Endothelial cell of umbilical vein (primary cell): ENCODE results near the gene LRP1-AS.
"Not testable (repeated sequence)": the region's sequence is repeated elsewhere in the genome, so short reads cannot be mapped to it uniquely, and the experiment has no call there.

ENCODE experiments used
- EZH2 ChIP-seq: IDR thresholded peaks from 2 replicates; pipeline ENCODE4 v1.6.1; 2012; ENCODE audit warnings: borderline replicate concordance, low read depth, mild to moderate bottlenecking, moderate library complexity, low read length, inconsistent platforms; ENCODE audit not compliant: severe bottlenecking
- JUN ChIP-seq: IDR thresholded peaks from 2 replicates; pipeline ENCODE4 v1.6.1; 2011; ENCODE audit warnings: borderline replicate concordance, low read depth; ENCODE audit not compliant: insufficient read length, insufficient read depth
- MYC ChIP-seq: IDR thresholded peaks from one replicate; pipeline ENCODE4 v1.6.1; 2011; ENCODE audit warnings: mild to moderate bottlenecking, low read depth, low read length
- POLR2A ChIP-seq: IDR thresholded peaks from 2 replicates; pipeline ENCODE4 v1.6.1; 2012; ENCODE audit warnings: low read depth, mild to moderate bottlenecking, control low read depth, low read length
- POLR2AphosphoS5 ChIP-seq: IDR thresholded peaks from 2 replicates; pipeline ENCODE4 v1.6.1; 2012; ENCODE audit warnings: low read depth, mild to moderate bottlenecking, control low read depth, low read length, moderate library complexity; ENCODE audit not compliant: insufficient read depth
- TF ChIP-seq, protein P1 (sequence below), 2 donors: IDR thresholded peaks; 1 replicate in 1 of 2; 2 replicates in 1 of 2; pipeline ENCODE4 v1.5.1; 2011; ENCODE audit warnings: low read length in 2 of 2, mild to moderate bottlenecking in 2 of 2, moderate library complexity in 2 of 2, control low read depth in 1 of 2, inconsistent platforms in 1 of 2, low read depth in 1 of 2; ENCODE audit not compliant: insufficient read depth in 1 of 2; ENCODE audit errors: extremely low read depth in 1 of 2

DNA sequence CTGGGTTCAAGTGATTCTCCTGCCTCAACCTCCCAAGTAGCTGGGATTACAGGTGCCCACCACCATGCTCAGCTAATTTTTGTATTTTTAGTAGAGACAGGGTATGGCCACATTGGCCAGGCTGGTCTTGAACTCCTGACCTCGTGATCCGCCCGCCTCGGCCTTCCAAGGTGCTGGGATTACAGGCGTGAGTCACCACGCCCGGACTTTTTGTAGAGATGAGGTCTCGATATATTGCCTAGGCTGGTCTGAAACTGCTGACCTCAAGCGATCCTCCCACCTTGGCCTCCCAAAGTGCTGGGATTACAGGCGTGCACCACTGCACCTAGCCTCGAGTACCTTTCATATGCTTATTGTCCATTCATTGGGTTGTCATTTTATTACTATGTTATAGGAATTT is 26.7 kb downstream of the LRP1-AS start:
- TF ChIP-seq EZH2, JUN, POLR2AphosphoS5, POLR2A, MYC: not testable (repeated sequence)
- TF ChIP-seq, protein P1, sequence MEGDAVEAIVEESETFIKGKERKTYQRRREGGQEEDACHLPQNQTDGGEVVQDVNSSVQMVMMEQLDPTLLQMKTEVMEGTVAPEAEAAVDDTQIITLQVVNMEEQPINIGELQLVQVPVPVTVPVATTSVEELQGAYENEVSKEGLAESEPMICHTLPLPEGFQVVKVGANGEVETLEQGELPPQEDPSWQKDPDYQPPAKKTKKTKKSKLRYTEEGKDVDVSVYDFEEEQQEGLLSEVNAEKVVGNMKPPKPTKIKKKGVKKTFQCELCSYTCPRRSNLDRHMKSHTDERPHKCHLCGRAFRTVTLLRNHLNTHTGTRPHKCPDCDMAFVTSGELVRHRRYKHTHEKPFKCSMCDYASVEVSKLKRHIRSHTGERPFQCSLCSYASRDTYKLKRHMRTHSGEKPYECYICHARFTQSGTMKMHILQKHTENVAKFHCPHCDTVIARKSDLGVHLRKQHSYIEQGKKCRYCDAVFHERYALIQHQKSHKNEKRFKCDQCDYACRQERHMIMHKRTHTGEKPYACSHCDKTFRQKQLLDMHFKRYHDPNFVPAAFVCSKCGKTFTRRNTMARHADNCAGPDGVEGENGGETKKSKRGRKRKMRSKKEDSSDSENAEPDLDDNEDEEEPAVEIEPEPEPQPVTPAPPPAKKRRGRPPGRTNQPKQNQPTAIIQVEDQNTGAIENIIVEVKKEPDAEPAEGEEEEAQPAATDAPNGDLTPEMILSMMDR (IDR thresholded peaks at IDR 0.05; ENCODE audit: extremely low read depth in 1 of 2, insufficient read depth in 1 of 2, low read depth in 1 of 2, low read length in 2 of 2): not testable (repeated sequence)
